Activated effector memory CD4-positive, alpha-beta T cell treated with Interleukin-2 at 50 U/mL for 16 hours (primary cell): Measurements from ENCODE around the gene CDC16.
A peak's percentile ranks its signal among the peaks of the same experiment; 100 is the strongest.
"Not testable (repeated sequence)": the region's sequence is repeated elsewhere in the genome, so short reads cannot be mapped to it uniquely, and the experiment has no call there.

Experiments used
- DNase-seq: peaks from one replicate; pipeline ENCODE4 v3.0.0-alpha.2; 2020

Gene CDC16, protein sequence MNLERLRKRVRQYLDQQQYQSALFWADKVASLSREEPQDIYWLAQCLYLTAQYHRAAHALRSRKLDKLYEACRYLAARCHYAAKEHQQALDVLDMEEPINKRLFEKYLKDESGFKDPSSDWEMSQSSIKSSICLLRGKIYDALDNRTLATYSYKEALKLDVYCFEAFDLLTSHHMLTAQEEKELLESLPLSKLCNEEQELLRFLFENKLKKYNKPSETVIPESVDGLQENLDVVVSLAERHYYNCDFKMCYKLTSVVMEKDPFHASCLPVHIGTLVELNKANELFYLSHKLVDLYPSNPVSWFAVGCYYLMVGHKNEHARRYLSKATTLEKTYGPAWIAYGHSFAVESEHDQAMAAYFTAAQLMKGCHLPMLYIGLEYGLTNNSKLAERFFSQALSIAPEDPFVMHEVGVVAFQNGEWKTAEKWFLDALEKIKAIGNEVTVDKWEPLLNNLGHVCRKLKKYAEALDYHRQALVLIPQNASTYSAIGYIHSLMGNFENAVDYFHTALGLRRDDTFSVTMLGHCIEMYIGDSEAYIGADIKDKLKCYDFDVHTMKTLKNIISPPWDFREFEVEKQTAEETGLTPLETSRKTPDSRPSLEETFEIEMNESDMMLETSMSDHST

DNA sequence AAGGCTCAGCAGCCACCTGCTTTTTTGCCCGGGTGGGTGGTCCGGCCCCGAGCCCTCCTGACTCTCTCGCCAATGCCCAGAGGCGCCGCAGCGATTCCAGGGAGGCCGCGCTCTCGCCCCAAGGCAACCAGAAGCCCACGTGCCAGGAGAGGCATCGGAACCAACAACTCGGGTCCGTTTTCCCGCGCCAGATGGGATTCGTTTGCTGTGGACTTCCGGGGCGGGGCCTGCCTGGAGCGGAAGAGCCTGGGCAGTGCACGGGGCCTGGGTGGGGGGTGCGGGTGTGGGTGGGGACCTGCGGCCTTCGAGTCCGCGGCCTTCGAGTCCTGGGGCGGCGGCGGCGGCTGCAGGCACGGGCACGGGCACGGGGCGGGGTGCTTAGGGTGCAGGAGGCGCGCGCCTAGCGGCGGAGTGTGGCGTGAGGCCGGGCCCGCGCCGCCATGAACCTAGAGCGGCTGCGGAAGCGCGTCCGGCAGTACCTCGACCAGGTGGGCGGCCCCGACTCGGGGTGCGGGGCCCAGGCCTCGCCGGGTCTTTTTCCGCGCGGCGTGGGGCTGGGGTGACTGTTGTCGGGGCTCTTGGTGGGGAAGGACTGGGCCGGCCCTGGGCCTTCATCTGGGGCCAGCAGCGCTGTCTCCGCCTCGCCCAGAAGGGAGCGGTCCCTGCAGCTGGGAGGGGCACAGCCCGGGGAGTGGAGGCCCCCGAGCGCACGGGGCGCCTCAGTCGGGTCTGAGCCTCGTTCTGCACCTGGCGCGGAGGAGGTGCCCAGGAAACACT lies at the start of gene CDC16:
TSS of gene CDC16 (plus strand) at position 253 of the 777 bp plus-strand sequence. CDS start at position 441, 188 bp downstream.
- peak; percentile 71 for DNase-seq

DNA sequence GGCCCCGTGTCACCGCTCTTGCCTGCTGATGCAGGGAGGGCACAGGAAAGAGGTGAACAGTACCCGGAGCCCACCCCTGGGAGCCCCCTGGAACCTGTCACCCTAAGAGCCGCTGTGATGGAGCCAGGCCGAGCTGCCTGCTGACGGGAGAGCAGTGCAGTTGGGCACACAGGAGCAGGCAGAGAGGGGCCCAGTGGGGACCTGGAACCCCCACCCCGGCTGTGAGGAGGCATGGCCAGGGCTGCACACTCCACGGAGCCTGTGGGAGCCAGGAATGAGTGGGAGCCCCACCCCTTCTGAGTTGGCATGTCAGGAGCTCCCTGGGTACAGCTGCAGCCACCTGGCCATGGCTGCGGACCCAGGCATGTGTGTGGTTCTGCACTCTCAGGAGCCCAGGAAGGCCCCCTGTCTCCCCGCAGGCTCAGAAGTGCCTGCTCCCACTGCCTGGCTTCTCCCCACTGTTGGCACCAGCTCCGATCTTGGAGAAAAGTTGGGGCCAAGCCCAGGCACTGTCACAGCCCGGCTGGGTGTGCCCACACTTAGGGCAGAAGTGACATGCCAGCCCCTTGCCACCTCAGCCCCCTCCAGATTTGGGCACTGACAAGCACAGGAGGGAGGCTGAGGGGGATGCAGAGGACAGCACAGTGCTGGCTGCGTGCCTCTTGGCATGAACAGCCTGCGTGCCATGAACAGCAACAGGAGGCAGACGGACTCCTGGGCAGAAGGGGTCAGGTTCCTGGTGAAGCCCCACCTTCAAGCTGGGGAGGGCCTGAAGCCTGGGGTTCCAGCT lies 49.3 kb upstream of the CDC16 start:
- no peak for DNase-seq

DNA sequence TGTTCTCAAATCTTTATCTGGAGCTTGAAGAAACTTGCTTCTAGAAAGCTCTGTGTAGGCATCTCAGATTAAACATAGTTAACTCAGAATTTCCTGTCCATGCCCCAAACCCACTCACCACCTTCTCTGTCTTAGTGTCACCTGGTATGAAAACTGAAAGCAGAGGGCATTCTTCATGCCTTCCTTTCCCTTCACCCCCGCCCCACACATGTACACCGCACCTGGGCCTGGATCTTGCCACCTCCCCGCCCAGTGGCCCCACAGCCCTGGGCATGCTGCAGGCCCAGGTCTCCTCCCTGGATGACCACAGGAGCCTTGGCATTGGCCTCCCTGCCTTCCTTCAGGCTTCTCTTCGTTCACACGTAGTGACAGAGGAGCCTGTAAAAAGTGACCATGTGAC lies 39.8 kb upstream of the CDC16 start:
- no peak for DNase-seq

DNA sequence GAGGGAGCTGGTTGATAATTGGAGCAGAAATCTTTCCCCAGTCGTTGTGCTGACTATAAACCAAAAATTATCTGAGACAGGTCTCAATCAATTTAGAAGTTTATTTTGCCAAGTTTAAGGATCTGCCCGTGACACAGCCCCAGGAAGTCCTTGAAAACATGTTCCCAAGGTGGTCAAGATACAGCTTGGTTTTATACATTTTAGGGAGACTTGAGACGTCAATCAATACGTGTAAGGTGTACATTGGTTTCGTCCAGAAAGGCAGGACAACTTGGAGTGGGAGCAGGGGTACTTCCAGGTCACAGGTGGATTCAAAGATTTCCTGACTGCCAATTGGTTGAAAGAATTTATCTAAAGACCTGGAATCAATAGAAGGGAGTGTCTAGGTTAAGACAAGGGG lies 38.1 kb upstream of the CDC16 start:
- DNase-seq = no peak

DNA sequence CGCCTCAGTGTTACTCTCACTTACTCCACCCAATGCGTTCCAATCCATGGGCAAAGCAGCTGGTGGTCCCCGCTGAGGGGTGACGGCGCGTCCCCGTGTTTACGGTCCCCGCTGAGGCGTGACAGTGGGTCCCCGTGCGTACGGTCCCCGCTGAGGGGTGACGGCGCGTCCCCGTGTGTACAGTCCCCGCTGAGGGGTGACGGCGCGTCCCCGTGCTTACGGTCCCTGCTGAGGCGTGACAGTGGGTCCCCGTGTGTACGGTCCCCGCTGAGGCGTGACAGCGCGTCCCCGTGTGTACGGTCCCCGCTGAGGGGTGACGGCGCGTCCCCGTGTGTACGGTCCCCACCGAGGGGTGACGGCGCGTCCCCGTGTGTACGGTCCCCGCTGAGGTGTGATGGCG lies 36.1 kb upstream of the CDC16 start:
- DNase-seq = no peak

DNA sequence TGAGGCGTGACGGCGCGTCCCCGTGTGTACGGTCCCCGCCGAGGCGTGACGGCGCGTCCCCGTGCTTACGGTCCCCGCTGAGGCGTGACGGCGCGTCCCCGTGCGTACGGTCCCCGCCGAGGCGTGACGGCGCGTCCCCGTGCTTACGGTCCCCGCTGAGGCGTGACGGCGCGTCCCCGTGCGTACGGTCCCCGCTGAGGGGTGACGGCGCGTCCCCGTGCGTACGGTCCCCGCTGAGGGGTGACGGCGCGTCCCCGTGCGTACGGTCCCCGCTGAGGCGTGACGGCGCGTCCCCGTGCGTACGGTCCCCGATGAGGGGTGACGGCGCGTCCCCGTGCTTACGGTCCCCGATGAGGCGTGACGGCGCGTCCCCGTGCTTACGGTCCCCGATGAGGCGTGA lies 35.2 kb upstream of the CDC16 start:
- DNase-seq = not testable (repeated sequence)

DNA sequence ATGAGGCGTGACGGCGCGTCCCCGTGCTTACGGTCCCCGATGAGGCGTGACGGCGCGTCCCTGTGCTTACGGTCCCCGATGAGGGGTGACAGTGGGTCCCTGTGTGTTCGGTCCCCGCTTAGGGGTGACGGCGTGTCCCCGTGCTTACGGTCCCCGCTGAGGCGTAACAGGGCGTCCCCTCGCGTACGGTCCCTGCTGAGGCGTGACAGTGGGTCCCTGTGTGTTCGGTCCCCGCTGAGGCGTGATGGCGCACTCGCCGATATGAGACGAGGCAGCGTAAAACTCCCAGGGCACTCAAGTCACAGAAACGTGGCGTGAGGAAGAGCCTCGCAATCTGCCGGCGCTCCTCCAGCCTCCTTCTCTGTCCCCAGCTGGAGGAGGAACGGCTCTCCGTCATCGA lies 34.7 kb upstream of the CDC16 start:
- no peak for DNase-seq

DNA sequence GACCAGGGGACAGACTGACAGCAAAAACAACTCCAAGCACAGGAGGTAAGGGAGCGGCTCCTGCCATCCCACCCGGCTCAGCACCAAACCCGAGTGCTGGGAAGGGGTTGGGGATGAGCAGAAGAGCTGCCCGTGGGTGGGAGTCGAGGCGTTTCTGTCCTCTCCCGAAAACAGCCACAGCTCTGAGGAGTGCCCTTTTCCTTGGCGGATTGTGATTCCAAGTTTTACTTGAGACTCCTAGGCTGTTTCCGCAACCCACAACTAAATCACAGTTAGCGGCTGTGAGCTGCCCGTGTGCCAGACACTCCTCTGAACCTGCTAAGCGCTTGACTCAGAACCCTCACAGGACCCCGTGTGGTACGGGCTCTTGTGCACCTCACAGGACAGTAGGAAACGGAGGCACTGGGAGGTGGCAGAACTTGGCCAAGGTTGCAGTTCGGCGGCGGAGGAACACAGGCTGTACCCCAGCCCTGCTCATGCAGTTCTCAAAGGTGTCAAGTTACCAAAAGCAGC lies 34.2 kb upstream of the CDC16 start:
- DNase-seq = no peak

DNA sequence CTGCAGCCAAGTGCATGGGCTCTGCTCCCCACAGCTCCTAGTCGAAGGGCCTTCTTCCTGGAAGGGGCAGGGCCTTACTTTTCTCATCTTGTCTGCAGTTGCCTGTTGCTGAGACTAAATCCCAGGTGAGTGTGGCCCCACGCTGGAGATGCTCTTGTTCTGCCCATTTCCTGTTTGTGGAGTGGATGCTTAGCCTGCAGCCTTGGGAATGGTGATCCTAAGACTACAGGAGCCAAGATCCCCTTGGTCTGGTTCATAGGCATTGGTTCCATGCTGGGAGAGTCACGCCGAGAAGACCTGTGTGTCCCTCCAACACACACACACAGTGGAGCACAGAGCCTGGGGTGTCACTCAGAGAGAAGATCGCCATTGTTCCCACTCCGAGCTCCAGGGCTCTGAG lies 32.1 kb upstream of the CDC16 start:
- DNase-seq = no peak

DNA sequence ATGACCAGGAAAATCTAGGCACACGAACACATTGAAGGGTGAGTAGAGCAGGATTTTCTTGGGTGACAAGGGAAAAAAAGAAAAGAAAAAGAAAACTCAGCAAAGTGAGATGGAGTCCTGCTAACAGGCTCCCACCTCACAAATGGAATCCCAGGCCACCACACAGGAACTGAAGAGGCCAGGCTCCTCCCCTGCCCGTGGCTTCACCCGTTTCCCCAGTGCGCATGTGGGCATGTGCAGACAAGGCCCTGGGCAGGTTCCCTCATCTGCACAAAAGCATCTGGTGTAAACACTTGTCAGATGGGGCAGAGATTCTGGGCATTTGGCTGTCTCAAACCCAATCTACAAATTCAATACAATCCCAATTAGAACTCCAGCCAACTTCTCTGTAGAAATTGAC lies 31.2 kb upstream of the CDC16 start:
- peak; percentile 23 for DNase-seq

DNA sequence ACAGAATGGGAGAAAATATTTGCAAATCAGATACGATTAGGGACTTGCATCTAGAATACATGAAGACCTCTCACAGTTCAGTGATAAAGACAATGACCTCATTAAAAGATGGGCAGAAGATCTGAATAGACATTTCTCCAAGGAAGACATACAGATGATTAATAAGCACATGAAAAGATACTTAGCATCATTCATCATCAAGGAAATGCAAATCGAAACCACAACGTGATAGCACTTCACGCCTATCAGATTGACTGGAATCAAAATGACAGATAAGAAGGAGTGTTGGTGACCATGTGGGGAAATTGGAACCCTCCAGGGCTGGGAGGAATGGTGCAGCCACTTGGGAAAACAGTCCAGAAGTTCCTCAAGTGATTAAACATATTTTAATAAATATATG lies 29.8 kb upstream of the CDC16 start:
- DNase-seq = no peak

DNA sequence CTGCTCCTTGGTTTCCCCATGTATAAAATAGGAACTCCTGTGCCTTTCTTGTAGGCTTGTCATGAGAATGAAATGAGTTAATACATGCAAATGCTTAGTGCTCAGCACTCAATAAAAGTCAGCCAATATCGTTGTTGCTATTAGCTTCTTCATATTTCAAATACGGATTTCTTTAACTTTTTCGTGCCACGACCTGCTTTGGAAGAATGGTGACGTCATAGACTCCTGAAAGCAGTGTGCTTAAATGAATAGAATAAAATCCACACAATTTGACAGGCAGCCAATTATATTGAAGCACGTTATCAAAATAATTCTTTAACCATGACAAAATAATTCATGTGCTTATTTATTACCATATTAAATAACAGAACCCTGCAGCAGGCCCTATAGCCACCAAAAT lies 26.6 kb upstream of the CDC16 start:
- no peak for DNase-seq

DNA sequence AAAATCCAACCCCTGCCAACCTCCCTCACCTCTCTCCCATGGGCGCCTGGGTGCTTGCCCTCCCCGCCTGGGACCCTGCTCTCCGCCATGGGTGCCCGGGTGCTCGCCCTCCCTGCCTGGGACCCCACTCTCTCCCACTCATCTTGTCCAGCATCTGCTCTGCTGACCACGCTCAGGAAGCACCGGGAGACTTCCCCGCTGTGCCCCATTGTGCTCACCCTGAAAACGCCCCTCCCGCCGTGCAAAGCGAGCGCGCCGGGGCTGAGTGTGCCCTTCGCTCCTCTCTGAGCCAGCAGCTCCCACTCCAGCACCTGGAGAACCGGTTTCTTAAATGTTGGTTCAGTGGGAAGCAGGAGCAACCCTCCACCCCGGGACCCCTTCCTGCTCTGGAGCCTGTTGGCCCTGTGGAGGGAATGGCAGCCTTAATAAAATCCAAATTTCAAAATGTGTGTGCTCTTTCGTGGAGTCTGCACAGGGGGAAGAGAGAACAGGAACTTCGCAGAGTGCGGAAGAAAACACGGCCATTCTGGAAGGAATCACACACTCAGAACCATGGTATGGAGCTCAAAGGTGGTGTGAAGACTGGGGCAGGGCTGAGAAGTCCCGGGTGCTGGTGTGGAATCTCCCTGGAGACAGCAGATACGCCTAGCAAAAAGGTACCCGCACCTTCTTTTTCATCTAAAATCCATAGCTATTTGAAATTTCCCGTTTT lies 23.1 kb upstream of the CDC16 start:
- DNase-seq = no peak

DNA sequence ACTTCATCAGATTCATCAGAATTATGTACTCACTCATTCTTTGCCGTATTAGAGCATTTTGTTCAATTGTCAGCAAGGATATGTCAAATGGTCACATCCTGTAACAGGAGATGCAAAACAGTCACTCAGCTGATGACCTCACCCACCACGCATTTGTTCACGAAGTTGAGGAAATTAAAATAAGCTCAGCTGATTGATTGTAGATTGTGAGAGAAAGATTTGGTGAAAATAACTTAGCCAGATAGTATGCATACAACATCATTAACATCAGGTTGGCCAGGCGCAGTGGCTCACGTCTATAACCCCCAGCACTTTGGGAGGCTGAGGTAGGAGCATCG lies 22.6 kb upstream of the CDC16 start:
- DNase-seq = no peak

DNA sequence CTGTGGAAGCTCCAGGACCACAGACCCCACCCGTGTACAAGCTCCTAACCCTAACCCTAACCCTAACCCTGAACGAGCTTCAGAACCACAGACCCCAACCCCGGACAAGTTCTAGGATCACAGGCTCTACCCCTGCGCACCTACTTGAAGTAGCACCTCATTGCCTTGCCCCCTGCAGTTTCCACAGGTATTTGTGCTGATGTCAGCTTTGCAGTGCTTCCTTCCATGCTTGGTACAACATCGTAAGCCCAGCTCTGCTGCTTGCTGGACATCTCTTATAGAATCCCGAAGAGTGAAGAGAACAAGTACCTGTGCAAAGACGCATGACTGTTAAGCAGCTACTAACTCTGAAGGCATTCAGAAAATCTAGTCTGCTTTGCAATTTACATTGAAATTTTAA lies 20.7 kb upstream of the CDC16 start:
- no peak for DNase-seq

DNA sequence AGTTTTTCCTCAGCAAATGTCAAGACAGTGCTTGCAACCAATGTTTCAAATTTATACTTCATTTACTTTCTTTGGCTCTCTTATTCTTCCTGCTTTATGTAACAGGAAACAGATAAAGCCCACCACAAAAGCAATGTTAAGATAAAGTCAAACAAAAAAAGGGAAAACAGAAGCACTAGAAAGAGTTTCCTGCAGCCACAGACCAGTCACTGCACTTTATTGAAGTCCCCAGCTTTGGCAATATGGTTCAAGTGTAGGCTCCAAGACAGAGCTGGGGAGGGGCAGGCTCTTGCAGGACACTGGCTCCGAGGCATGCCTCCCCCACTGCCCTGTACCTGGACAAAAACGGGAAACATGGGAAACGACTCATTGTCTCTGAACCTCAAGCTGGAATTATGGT lies 15.3 kb upstream of the CDC16 start:
- DNase-seq = no peak

DNA sequence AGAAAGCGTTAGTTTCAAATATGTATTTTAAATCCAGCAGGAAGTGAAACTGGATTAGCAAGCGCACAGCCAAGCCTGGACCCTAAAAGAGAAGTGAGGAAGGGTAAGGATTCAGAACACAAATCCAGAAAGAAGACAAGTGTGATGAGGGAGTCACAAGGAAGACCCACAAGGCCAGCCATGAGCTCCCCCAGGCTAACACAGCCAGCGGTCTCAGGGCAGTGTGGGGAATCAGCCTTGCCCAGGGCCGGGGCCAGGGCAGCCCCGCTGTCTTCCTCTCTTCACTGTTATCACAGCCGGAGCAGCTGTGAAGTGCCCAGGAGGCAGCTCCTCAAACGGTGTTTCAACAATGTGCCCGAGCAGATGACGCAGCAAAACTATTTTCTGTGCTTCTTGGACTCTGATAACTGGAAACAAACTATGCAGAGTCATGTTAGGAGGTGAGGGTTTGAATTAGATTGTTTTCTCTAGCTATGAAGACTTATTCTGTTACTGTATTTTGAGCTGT lies 12.2 kb upstream of the CDC16 start:
- DNase-seq = no peak

DNA sequence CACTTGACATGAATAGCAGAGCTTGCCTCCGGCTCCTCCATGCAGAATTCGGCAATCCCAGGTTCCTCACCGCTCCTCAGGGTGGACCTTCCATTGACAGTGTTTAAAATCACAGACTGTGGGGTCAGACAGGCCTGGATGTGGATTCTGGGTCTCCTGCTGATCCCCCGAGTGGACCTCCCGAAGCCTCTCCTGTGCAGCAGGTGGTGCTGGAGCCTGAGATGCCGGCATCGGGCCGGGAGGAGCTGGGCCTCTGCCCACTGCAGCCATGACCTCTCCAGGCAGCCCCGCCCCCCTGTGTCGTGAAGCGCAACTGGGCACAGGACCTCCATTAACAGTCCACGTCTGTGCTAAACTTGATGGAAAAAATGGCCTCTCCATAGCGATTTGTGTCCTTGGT lies 10.5 kb upstream of the CDC16 start:
- DNase-seq = no peak

DNA sequence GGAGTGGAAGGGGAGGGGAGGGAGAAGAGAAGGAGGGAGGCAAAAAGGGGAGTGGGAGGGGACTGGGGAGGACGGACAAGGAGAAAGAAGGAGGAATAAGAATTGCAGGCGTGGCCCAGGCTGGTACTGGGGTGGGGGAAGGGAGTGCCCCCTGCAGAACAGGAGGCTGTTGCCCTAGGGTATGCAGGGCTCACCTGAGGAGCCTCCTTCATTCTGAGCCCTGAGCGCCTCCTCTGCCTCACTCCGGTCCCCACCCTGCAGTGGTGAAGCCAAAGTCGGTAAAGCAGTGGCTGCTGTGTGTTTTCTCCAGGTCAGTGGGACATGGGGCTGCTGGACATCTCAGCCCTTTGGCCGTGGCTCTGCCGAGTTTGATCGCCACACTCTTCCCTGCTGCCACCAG lies 9.1 kb upstream of the CDC16 start:
- DNase-seq = no peak

DNA sequence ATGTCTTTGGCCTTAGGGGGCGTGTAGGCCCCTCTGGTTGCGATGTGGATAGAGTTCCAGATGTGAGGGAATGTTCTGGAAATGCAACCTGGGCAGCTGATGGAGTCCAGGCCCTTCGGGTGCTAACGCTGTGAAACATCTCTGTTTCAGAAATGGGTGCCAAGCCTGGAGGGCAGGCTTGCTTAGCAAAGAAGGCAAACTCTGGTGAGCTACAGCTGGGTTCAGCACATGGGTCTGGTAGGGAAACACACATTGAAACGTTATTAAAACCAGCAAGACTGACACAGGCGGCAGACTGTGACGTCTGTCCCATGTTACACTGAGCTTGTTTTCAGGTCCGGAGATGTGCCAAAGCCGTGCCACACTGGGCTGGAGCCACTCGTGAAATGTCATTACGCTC lies 8.6 kb upstream of the CDC16 start:
- peak; percentile 3 for DNase-seq

DNA sequence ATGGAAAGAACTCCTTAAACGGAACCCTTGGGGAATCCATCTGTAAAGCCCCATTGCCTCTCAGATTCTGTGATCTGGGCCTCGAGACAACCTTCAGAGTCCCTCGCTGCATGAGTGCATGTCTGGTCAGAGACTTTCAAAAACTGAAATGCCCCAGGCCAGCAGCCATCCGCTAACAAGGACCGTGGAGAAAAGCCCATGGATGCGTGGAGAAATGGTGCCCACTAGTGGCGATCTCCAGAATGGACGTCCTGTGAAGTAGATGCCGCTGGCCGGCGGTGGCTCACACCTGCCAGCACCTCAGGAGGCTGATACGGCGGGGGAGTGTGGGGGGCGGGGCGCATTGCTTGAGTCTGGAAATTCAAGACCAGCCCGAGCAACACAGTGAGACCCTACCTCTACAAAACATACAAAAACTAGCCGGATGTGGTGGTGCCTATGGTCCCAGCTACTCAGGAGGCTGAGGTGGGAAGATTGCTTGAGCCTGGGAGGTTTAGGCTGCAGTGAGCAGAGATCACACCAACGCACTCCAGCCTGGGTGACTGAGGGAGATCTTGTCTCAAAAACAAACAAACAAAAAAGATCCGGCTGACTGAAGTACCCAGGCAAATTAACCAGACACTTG lies 7.9 kb upstream of the CDC16 start:
- DNase-seq = peak; percentile 73

DNA sequence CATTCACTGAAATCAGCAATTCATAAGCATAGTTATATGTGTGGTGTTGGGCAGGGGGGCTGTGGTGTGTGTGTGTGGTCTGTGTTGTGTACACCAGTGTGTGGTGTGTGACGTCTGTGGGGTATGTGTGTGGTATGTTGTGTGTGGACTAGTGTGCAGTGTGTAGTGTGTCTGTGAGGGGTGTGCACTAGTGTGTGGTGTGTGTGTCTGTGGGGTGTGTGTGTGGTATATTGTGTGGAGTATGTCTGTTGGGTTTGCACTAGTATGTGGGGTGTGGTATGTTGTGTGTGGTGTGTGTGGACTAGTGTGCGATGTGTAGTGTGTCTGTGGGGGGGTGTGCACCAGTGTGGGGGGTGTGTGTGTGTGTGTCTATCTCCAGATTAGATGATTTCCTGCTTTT lies 7.2 kb upstream of the CDC16 start:
- no peak for DNase-seq
